GM12865 (cell line): Measurements from ENCODE around the gene ALKBH3.

ENCODE experiments used
- DNase-seq: peaks from one replicate; pipeline ENCODE4 v3.0.0; 2010; ENCODE audit warnings: low read depth
- H3K4me3 ChIP-seq: 2 replicates; pipeline ENCODE4 v1.5.1; 2011; ENCODE audit warnings: mild to moderate bottlenecking, low read depth, low read length, control low read depth
- TF ChIP-seq, protein P1 (sequence below): IDR thresholded peaks from 2 replicates; pipeline ENCODE4 v1.5.1; 2011; ENCODE audit warnings: low read length, control low read depth, low read depth, inconsistent platforms; ENCODE audit not compliant: insufficient read depth; ENCODE audit errors: missing control alignments

ALKBH3 gene

DNA sequence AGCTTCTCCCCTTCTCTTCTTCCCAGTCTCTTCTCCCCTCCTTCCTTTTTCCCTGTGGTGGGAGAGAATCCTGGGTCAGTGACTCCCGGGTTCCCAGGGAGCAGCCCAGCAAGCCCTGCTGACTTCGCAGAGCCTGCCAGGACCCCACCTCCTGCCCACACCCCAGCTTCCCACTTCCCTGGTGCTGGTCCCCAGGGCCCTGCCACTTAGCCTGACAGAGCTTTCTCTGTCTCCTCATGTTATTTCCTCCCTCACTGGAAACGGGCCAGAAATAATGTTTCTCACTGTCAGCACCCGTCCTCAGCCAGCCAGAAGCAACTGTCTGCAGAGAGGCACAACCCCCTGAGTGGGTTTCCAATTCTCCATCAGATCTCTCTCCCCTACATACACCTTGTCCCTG, 88.9 kb downstream of the ALKBH3 start:
- no peak overlapping the region for H3K4me3 ChIP-seq
- no peak for DNase-seq
- TF ChIP-seq, protein P1, sequence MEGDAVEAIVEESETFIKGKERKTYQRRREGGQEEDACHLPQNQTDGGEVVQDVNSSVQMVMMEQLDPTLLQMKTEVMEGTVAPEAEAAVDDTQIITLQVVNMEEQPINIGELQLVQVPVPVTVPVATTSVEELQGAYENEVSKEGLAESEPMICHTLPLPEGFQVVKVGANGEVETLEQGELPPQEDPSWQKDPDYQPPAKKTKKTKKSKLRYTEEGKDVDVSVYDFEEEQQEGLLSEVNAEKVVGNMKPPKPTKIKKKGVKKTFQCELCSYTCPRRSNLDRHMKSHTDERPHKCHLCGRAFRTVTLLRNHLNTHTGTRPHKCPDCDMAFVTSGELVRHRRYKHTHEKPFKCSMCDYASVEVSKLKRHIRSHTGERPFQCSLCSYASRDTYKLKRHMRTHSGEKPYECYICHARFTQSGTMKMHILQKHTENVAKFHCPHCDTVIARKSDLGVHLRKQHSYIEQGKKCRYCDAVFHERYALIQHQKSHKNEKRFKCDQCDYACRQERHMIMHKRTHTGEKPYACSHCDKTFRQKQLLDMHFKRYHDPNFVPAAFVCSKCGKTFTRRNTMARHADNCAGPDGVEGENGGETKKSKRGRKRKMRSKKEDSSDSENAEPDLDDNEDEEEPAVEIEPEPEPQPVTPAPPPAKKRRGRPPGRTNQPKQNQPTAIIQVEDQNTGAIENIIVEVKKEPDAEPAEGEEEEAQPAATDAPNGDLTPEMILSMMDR: no peak
